ENCODE results near the gene HOXB1.

HOXB1 gene

GRCh38 chr17:48530887-48531272 is at the start of gene HOXB1:
Gene HOXB1 (minus strand): TSS chr17:48531011. CDS start chr17:48530904, 107 bp downstream.
- TF ChIP-seq, protein P1, sequence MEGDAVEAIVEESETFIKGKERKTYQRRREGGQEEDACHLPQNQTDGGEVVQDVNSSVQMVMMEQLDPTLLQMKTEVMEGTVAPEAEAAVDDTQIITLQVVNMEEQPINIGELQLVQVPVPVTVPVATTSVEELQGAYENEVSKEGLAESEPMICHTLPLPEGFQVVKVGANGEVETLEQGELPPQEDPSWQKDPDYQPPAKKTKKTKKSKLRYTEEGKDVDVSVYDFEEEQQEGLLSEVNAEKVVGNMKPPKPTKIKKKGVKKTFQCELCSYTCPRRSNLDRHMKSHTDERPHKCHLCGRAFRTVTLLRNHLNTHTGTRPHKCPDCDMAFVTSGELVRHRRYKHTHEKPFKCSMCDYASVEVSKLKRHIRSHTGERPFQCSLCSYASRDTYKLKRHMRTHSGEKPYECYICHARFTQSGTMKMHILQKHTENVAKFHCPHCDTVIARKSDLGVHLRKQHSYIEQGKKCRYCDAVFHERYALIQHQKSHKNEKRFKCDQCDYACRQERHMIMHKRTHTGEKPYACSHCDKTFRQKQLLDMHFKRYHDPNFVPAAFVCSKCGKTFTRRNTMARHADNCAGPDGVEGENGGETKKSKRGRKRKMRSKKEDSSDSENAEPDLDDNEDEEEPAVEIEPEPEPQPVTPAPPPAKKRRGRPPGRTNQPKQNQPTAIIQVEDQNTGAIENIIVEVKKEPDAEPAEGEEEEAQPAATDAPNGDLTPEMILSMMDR (IDR thresholded peaks at IDR 0.05; ENCODE audit: low read depth, low read length): no peak
- no peak within 1 kb of the TSS for H3K4me3 ChIP-seq (ENCODE audit: low read depth, low read length)

- H3K4me3 ChIP-seq (ENCODE audit: low read depth, low read length): peak overlapping the region; percentile 79
- TF ChIP-seq, protein P1 (IDR thresholded peaks at IDR 0.05; ENCODE audit: low read depth, low read length): no peak
These were observed 49.1 kb upstream of the HOXB1 start for GRCh38 chr17:48579760-48580554.

DNA sequence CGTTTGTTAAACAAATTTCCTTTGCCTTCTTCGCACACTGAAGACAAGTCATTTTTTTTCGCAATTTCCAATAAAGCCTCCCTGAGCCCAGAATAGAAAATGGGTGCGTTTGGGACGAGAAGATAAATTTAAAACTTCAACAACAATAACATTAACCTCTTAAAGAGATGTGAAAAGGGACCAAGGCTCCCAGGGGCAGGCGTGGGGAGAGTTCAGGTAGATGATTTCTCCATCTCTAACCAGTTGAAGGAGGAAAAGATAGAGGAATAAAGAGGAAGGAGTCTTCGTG is 48.6 kb upstream of the HOXB1 start:
- peak overlapping the region; percentile 79 for H3K4me3 ChIP-seq (ENCODE audit: low read depth, low read length)
- TF ChIP-seq, protein P1 (IDR thresholded peaks at IDR 0.05; ENCODE audit: low read depth, low read length): no peak

DNA sequence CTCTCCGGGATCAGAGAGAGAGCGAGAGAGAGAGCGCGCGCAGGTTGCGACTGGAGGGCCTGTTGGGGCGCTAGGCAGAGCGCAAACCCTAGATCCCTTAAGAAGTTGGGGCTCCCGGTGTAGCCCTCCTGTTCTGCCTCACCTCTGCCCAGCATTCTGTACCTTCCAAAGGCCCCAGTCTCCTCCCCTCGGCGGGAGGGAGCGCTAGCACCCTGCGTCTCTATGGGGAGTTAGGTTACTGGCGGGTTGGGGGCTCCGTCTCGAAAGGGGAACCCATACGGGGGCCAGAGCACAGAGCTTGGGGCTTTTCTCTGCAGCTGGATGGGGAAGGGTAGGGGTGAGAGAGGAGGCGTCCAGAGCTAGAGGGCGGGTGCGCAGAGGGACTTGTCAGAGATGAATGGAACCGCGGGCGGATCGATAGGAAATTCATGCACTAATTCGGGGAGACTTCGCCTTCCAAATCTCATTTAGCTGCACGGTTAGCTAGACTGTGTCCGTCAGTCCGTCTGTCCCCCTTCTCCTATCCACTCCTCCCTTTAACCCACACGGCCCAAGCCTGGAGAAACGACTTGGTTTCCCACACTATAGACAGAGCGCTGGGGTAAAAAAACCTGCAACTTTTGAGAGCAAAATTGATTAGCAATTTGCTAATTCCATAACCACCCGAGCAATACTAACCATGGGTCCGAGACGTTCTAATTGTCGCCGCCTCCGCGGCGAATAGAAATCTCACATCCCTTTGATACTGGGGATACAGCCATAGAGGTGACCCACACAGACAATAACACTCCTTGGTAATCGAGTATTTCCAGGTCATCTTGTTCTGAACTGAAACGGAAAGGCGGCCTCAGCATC is 48.0 kb upstream of the HOXB1 start:
- peak overlapping the region; percentile 79 for H3K4me3 ChIP-seq (ENCODE audit: low read depth, low read length)
- TF ChIP-seq, protein P1 (IDR thresholded peaks at IDR 0.05; ENCODE audit: low read depth, low read length): no peak

GRCh38 chr17:48577946-48578615 is 47.3 kb upstream of the HOXB1 start, which contains the start of gene HOXB4:
Gene HOXB4 (minus strand): TSS chr17:48578350. CDS start chr17:48578319, 31 bp downstream.
- peak within 1 kb of the TSS; percentile 79 for H3K4me3 ChIP-seq (ENCODE audit: low read depth, low read length)
- TF ChIP-seq, protein P1 (IDR thresholded peaks at IDR 0.05; ENCODE audit: low read depth, low read length): no peak

DNA sequence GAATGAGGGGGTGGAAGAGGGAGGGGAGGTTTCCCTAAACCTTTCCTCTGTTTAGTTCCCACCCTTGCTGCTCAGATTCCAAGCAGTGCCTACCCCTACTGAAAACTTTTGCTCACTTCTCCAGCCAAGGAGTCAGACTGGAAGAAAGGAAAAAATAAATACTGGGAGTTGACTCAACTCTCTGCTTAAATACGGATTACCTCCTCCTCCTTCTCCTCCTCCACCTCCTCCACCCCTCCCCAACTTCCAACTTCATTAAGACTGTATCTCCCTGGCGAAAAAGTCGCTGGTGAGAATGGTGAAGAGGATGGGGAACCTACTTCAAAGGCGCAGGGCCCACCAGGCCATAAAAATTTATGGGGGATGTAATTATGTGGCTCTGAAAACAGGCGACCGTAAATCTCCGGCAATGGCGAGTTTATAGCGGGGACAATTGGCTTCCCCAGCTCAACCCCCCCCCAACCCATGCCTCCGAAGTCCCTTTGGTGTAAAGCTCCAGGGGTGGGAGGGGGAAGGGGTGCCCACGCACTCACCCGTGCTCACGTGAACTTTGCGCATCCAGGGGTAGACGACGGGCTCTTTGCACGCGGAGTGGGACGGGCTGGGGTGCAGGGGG is 46.6 kb upstream of the HOXB1 start:
- H3K4me3 ChIP-seq (ENCODE audit: low read depth, low read length): peak overlapping the region; percentile 79
- TF ChIP-seq, protein P1 (IDR thresholded peaks at IDR 0.05; ENCODE audit: low read depth, low read length): no peak

Data from WI38 (cell line).